ENCODE data around the gene GRIN3A.
A peak's percentile ranks its signal among the peaks of the same experiment; 100 is the strongest.

Gene GRIN3A

DNA sequence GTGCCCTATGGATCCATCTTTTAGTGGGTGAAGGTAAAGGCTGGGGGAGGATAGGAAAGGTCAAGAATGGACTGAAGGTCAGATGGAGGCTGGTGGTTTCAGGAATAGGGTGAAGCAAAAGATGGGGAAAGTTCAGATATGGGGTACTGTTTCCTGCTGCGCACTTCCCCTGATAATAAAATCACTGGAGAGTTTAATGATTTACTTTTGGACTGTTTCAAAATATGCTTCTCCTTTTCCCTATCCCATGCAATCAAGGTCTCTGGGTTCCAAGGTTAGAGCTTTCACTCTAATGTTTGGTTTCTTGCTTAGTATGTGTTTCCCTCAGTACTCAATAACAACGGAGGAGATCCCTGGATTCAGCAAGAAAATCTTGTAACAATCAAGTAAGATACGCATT is 132.9 kb downstream of the GRIN3A start:
- no peaks in the 10 kb centered on the region for H3K4me1 ChIP-seq (ENCODE audit: control insufficient read depth, low read length)
- H3K36me3 ChIP-seq (ENCODE audit: control insufficient read depth, low read length) = no peaks in the 10 kb centered on the region
- no peaks in the 10 kb centered on the region for H3K79me2 ChIP-seq (ENCODE audit: control insufficient read depth, low read length)
- H3K9me2 ChIP-seq (replicated peaks; ENCODE audit: control insufficient read depth, low read length) = no peaks in the 10 kb centered on the region
- H3K4me2 ChIP-seq (ENCODE audit: low read length) = no peak overlapping the region
- H3K27ac ChIP-seq (ENCODE audit: low read depth, low read length) = no peak overlapping the region
- TF ChIP-seq EZH2phosphoT487 (IDR thresholded peaks at IDR 0.05; ENCODE audit: borderline replicate concordance, low read length) = no peak
- TF ChIP-seq, protein P1, sequence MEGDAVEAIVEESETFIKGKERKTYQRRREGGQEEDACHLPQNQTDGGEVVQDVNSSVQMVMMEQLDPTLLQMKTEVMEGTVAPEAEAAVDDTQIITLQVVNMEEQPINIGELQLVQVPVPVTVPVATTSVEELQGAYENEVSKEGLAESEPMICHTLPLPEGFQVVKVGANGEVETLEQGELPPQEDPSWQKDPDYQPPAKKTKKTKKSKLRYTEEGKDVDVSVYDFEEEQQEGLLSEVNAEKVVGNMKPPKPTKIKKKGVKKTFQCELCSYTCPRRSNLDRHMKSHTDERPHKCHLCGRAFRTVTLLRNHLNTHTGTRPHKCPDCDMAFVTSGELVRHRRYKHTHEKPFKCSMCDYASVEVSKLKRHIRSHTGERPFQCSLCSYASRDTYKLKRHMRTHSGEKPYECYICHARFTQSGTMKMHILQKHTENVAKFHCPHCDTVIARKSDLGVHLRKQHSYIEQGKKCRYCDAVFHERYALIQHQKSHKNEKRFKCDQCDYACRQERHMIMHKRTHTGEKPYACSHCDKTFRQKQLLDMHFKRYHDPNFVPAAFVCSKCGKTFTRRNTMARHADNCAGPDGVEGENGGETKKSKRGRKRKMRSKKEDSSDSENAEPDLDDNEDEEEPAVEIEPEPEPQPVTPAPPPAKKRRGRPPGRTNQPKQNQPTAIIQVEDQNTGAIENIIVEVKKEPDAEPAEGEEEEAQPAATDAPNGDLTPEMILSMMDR (IDR thresholded peaks at IDR 0.05; ENCODE audit: low read depth, low read length, poor library complexity, severe bottlenecking) = no peak
- no peaks in the 10 kb centered on the region for H3K9me3 ChIP-seq (ENCODE audit: control insufficient read depth, insufficient read depth, low read length)
- H3K27me3 ChIP-seq (ENCODE audit: control insufficient read depth, low read length) = no peaks in the 10 kb centered on the region
- no peaks in the 10 kb centered on the region for H3F3A ChIP-seq (ENCODE audit: control insufficient read depth, insufficient read depth)
- no peak overlapping the region for H3K4me3 ChIP-seq (ENCODE audit: low read length)
- H4K20me1 ChIP-seq (ENCODE audit: control insufficient read depth, insufficient read depth, low read depth, low read length) = no peaks in the 10 kb centered on the region

DNA sequence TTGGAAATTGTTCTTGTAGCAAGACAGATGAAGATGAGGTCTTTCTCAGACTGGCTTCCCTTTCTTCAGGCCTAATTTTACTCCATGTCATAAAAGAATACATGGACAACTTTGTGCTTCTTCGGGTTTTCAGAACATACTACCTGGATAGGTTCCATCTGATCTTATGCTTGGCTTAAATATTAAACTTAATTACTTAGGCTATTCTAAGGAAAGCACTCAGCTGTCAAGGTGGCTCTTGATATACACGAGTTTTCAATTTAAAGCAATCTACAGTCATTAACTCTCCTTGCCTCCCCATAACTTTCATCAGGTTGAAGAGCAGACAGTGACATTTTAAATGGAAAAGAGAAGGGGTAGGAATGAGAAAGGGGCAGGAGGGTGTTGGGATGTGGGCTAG is 134.2 kb downstream of the GRIN3A start:
- no peak overlapping the region for H3K4me2 ChIP-seq (ENCODE audit: low read length)
- no peaks in the 10 kb centered on the region for H4K20me1 ChIP-seq (ENCODE audit: control insufficient read depth, insufficient read depth, low read depth, low read length)
- H3K79me2 ChIP-seq (ENCODE audit: control insufficient read depth, low read length) = no peaks in the 10 kb centered on the region
- TF ChIP-seq, protein P1 (IDR thresholded peaks at IDR 0.05; ENCODE audit: low read depth, low read length, poor library complexity, severe bottlenecking) = no peak
- no peak for TF ChIP-seq EZH2phosphoT487 (IDR thresholded peaks at IDR 0.05; ENCODE audit: borderline replicate concordance, low read length)
- H3K4me1 ChIP-seq (ENCODE audit: control insufficient read depth, low read length) = no peaks in the 10 kb centered on the region
- H3K4me3 ChIP-seq (ENCODE audit: low read length) = no peak overlapping the region
- no peaks in the 10 kb centered on the region for H3K27me3 ChIP-seq (ENCODE audit: control insufficient read depth, low read length)
- H3K9me3 ChIP-seq (ENCODE audit: control insufficient read depth, insufficient read depth, low read length) = no peaks in the 10 kb centered on the region
- no peaks in the 10 kb centered on the region for H3K9me2 ChIP-seq (replicated peaks; ENCODE audit: control insufficient read depth, low read length)
- H3K36me3 ChIP-seq (ENCODE audit: control insufficient read depth, low read length) = no peaks in the 10 kb centered on the region
- H3K27ac ChIP-seq (ENCODE audit: low read depth, low read length) = no peak overlapping the region
- H3F3A ChIP-seq (ENCODE audit: control insufficient read depth, insufficient read depth) = no peaks in the 10 kb centered on the region

GRCh38 chr9:101601904-101602765 is 136.3 kb downstream of the GRIN3A start:
- Histone ChIP-seq H3K4me1 (ENCODE audit: control insufficient read depth, low read length) (no peaks in the 10 kb centered on the region), H3K79me2 (ENCODE audit: control insufficient read depth, low read length) (no peaks in the 10 kb centered on the region), H3K27ac (ENCODE audit: low read depth, low read length) (no peak overlapping the region), H3K4me2 (ENCODE audit: low read length) (0 out of 2 replicates have a peak overlapping the region, but pooled peaks have one; percentile 7), H3F3A (ENCODE audit: control insufficient read depth, insufficient read depth) (no peaks in the 10 kb centered on the region), H3K4me3 (ENCODE audit: low read length) (no peak overlapping the region), H3K9me2 (replicated peaks; ENCODE audit: control insufficient read depth, low read length) (no peaks in the 10 kb centered on the region), H3K36me3 (ENCODE audit: control insufficient read depth, low read length) (no peaks in the 10 kb centered on the region), H3K27me3 (ENCODE audit: control insufficient read depth, low read length) (no peaks in the 10 kb centered on the region), H3K9me3 (ENCODE audit: control insufficient read depth, insufficient read depth, low read length) (no peaks in the 10 kb centered on the region), H4K20me1 (ENCODE audit: control insufficient read depth, insufficient read depth, low read depth, low read length) (no peaks in the 10 kb centered on the region)
- TF ChIP-seq, protein P1 (IDR thresholded peaks at IDR 0.05; ENCODE audit: low read depth, low read length, poor library complexity, severe bottlenecking) = peak; percentile 66
- no peak for TF ChIP-seq EZH2phosphoT487 (IDR thresholded peaks at IDR 0.05; ENCODE audit: borderline replicate concordance, low read length)
